Middle frontal gyrus (tissue), 1 donor: ENCODE results near the gene INF2.
A peak's percentile ranks its signal among the peaks of the same experiment; 100 is the strongest.

Source experiments
- DNase-seq: peaks from one replicate; pipeline ENCODE4 v3.0.0-alpha.2; 2015; ENCODE audit warnings: low spot score; ENCODE audit errors: extremely low spot score

INF2 gene

GRCh38 chr14:104688505-104689108, 811 bp upstream of the INF2 start:
- no peak for DNase-seq

- no peak for DNase-seq
Measured at GRCh38 chr14:104689881-104690711, 678 bp downstream of the INF2 start.

- no peak for DNase-seq
Measured at GRCh38 chr14:104690861-104691455, 1.5 kb downstream of the INF2 start.

GRCh38 chr14:104691546-104692260, 2.3 kb downstream of the INF2 start:
- DNase-seq: no peak

- DNase-seq: no peak
Measured at GRCh38 chr14:104692261-104692938, 3.0 kb downstream of the INF2 start.

GRCh38 chr14:104692939-104693315, 3.5 kb downstream of the INF2 start:
- no peak for DNase-seq

- DNase-seq: no peak
Measured at GRCh38 chr14:104693482-104694431, 4.3 kb downstream of the INF2 start.

- peak; percentile 78 for DNase-seq
Measured at GRCh38 chr14:104694475-104694950, 5.1 kb downstream of the INF2 start.

- DNase-seq: no peak
Measured at GRCh38 chr14:104694991-104695659, 5.7 kb downstream of the INF2 start.

GRCh38 chr14:104695660-104696000, 6.2 kb downstream of the INF2 start:
- no peak for DNase-seq

- DNase-seq: no peak
Measured at GRCh38 chr14:104696671-104697316, 7.4 kb downstream of the INF2 start.

GRCh38 chr14:104697317-104697703, 7.9 kb downstream of the INF2 start:
- no peak for DNase-seq

- DNase-seq: peak; percentile 75
Measured at GRCh38 chr14:104697892-104698583, 8.6 kb downstream of the INF2 start.

- no peak for DNase-seq
Measured at GRCh38 chr14:104698688-104699425, 9.4 kb downstream of the INF2 start.

GRCh38 chr14:104699426-104699748, 10.0 kb downstream of the INF2 start:
- no peak for DNase-seq

GRCh38 chr14:104700225-104700651, 10.8 kb downstream of the INF2 start:
- DNase-seq: no peak

GRCh38 chr14:104700747-104701217, 11.4 kb downstream of the INF2 start:
- no peak for DNase-seq
